Ramos (cell line): Measurements from ENCODE around the gene ZMIZ1.

Source experiments
- in situ Hi-C: fragments of 300-500 bp; cut with MboI; formaldehyde crosslinking; loops from one replicate; pipeline ENCODE4 v1.14.3; 2022; ENCODE audit warnings: low sequenced_read_pairs; ENCODE audit not compliant: unreplicated experiment

The ZMIZ1 gene

DNA sequence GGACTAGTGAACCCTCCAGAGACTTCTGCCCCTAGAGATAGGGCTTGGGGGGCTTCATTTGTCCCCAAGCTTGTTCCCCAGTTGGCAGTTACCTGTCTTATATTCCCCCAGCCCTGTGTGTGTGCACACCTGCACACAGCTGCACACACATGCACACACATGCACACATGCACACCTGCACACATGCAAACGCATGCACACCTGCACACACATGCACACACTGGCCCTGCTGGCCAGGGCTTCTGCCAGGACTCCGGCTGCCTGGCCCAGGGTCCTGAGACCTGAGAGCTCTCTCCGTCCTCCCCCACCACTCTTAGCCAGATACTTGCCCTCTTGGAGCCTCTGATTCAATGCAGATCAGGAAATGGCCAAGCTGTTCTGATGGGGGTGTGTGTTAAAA is 6.7 kb downstream of the ZMIZ1 start:
- in situ Hi-C loops, result loop anchor here (25.0 kb wide), 2 partner anchors 1038 to 1387 kb away; partner anchors contain the start of genes POLR3A, RPS24 and TSPAN14

DNA sequence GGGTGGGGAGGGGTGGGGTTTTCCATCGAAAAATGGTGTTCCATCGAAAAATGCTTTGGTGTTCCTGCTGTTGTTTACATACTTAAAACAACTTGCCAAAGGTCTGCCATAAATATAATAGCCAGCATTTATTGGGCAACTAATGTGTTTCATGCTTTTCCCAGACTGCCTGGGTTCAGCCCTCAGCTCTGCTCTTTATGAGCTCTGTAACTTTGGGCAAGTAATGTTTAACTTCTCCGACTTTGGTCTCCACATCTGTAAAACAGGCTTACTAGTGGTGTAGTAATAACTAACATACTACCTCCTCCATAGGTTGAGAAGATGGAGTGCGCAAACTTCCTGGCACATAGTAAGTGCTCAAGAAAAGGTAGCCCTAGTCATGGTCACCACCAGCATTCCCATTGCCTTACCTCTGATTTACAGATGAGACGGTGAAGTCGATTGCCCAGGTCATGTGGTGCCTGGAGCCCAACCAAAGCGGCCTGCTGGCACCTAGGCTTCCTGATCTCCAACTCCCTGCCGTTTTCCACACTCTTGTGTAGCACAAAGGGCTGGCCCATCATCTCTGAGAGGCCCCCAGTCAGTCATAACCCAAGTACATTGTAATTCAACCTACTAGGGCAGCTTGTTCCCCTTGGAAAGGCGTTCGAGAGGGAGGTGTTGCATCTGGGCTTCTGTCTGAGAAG is 8.9 kb downstream of the ZMIZ1 start:
- in situ Hi-C loops, result loop anchor here (25.0 kb wide), 2 partner anchors 1040 to 1385 kb away; partner anchors contain the start of genes POLR3A, RPS24 and TSPAN14

DNA sequence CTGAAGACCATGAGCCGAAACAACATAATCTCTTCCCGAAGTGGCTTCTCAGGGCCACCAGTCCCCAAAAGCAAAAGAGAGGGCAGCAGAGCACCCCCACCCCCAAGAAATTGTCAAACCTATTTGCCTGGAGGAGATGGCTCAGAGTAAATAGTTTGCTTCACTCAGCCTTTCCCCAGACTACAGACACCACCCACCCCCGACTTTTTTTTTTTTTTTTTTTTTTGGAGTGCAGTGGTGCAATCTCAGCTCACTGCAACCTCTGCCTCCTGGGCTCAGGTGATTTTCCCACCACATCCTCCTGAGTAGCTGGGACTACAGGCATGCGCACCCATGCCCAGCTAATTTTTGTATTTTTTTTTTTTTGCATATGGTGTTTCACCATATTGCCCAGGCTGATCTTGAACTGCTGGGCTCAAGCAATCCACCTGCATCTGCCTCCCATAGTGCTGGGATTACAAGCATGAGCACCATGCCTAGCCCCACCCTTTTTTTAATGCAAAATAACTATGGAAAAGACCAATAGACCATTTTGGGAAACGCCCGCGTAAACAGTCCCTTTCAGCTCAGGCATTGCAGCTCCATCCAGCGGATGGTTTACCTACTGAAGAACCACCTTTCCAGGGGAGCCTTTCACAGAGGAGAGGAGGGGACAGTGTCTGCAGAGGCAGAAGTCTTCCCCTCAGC is 9.7 kb downstream of the ZMIZ1 start:
- in situ Hi-C loops, result loop anchor here (25.0 kb wide), 2 partner anchors 1041 to 1384 kb away; partner anchors contain the start of genes POLR3A, RPS24 and TSPAN14

DNA sequence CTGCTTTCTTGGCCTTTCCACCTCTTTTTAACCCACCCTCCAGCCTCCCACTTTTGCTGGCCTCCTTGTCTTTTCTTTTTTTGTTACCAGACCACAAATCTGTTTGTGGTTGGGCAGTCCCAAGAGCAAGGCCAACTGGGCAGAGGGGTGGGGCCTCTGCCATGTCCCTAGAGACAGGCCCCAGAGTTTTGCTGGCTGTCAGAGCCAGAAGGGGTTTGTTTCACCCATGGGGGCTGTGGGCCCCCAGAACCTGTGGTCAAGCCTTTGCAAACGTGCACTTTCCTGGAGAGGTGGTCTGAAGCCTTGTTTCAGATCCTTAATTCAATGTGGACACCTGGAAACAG is 10.3 kb downstream of the ZMIZ1 start:
- in situ Hi-C loops, result loop anchor here (25.0 kb wide), 2 partner anchors 1042 to 1383 kb away; partner anchors contain the start of genes POLR3A, RPS24 and TSPAN14

DNA sequence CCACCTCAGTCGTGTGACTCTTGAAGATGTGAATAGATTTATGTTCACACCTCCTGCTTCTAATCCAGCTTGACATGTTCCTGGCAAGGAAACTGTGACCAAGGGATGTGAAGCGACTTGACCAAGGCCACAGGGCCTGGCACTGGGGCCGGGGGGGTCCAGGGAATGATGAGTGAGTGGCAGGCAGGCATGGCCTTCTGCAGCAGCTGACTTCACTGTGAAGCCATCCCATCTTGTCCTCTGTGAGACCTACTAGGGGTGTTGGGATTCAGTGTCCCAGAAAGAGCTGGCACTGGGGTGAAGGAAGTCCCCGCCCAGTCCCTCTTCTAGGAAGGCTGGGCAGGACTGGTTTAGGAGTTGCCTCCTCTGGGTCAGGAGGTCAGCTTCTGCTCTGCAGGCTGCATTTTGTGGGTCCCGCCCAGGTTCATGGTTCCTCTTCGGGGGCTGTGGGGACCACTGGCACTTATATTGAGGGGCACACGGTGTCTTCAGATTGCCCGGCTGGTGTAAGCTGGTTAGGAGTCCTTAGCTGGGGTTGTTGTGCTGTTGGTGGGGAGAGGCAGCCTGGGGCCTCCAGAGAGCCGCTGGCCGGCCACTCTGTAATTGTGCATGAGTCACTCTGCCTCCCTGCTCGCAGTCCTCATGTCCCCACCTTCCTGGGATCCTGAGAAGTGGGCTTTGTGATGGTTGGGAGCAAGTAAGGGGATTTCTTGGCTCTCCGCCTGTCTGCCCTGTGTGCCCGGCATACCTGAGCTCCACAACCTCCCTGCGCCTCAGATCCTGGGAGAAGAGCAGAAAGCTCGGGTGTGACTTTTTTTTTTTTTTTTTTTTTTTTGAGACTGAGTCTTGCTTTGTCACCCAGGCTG is 11.0 kb downstream of the ZMIZ1 start:
- in situ Hi-C loops, result loop anchor here (25.0 kb wide), 2 partner anchors 1042 to 1383 kb away; partner anchors contain the start of genes POLR3A, RPS24 and TSPAN14

DNA sequence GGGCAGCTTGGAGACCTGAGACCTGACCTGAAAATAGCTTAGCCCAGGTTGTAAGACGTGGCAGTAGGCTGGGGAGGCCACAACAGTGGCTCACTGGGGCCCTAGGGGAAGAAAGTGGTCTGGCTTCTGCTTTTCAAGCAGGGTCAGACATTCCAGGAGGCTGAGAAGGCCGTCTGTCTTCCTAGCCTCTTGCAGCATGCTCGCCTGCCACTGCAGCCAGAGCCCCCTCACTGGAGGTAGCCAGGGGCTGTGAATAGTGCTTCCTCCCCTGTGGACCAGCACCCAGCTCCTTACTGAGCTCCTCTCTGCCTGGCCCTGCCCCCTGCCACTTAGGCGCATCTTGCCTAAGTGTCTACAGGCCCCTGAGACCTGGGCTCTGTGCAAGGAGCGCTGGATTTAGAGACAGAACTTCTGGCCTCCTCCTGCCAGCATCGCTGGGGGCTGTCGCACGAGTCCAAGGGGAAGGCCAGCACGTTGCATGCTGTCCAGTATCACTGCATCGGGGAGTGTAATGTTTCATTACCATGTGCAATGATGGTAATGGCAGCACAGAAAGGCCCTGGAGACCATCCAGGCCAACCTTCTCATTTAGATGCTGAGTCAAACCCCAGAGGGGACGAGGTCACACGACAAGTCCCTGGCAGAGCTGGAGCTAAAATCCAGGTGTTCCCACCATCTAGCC is 12.7 kb downstream of the ZMIZ1 start:
- in situ Hi-C loops, result loop anchor here (25.0 kb wide), 2 partner anchors 1044 to 1381 kb away; partner anchors contain the start of genes POLR3A, RPS24 and TSPAN14

DNA sequence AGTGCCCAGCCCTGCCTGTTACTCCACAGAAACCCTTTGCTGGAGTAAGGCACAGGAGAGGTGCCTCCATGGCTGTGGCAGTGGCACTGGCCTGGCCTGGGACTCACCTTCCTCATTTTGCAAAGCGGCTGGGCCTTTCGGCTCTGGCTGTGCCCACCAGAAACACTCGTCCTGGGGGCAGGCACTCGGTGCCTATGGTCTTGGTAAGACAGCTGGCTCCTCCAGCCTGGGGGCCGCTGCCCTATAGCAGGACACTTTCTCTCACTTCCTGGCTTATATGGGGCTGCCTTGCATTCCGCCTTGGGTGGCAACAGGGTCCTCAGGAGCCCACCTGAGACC is 13.2 kb downstream of the ZMIZ1 start:
- in situ Hi-C loops, result loop anchor here (25.0 kb wide), 2 partner anchors 1045 to 1380 kb away; partner anchors contain the start of genes POLR3A, RPS24 and TSPAN14

DNA sequence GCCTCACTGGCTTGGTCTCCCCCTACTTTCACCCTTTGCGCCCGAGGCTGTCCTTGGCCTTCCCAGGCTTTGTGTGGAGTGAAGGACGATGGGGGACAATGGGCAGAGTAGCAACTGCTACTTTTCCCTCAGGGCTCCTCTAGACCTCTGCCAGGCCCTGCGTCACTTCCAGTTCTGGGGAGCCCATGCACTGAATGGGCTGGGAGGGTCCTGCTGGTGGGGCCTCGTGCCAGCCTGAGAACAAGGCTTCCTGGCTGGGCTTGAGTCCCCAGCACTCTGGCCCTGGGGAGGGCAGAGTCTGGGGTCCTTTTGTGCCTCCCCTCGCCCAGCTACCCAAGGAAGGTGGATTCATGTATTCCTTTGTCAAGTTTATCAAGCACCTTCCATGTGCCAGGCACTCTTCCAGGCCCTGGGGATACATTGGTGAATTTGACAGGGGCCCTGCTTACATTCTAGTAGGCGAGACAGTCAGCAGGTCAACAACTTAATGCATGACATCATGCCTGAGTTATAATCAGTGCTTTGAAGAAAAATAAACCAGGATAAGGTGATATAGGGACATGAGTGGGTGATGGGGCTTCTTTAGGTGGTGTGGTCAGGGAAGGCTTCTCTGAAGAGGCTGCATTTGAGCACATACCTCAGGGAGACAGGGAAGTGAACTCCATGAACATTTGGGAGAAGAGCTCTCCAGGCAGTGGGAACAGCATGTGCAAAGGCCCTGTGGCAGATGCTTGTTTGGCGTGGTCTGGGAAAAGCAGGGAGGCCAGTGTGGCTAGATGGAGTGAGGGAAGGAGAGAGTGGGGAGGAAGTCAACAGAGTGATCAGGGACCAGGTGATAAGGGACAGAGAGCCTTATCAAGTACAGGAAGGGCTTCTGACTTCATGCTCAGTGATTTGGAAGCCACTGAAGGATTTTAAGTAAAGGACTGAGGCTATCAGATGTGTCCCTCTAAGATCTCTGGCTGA is 14.1 kb downstream of the ZMIZ1 start:
- in situ Hi-C loops, result loop anchor here (25.0 kb wide), 2 partner anchors 1046 to 1379 kb away; partner anchors contain the start of genes POLR3A, RPS24 and TSPAN14

DNA sequence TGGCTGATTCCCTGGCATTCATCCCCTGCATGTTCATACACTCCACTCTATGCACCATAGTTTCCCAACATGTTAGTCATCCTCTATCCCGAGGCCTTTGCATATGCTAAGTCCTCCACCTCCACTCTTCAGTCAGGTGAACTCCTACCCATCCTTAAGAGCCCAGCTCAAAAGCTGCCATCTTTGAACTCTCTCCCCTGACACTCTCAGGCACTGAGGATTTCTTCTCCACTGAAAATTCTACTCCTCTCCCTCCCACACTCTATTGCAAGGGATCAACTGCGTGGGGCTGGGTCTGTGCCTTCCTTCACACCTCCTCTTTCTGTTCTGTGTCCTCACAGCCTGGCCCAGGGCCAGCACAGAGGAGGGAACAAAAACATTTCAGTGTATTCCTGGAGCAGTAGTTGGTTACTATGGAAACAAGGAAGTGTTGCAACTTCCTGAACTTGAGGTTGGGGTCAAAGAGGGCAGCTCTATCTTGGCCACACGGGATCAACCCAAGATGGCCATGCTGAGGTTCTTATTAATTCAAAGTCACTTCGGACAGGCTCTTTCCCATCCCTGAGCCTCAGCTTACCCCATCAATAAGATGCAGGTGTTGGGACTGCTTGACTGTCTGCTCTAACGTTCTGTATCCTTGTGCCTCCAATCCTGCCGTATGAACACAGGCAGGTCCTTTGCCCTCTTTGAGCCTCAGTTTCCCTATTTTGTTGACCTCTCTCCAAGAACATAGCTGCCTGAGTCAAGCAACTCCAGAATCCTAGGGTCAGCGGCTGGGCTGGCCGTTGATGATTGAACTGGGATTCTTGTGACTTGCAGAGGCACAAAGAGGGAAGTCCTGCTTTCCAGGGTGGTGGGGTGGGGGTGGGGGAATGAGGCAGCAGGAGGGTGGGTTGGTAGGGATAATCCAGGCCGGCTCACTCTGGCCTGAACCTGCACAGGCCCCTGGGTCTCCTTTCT is 15.5 kb downstream of the ZMIZ1 start:
- in situ Hi-C loops, result loop anchor here (25.0 kb wide), 2 partner anchors 1047 to 1378 kb away; partner anchors contain the start of genes POLR3A, RPS24 and TSPAN14

DNA sequence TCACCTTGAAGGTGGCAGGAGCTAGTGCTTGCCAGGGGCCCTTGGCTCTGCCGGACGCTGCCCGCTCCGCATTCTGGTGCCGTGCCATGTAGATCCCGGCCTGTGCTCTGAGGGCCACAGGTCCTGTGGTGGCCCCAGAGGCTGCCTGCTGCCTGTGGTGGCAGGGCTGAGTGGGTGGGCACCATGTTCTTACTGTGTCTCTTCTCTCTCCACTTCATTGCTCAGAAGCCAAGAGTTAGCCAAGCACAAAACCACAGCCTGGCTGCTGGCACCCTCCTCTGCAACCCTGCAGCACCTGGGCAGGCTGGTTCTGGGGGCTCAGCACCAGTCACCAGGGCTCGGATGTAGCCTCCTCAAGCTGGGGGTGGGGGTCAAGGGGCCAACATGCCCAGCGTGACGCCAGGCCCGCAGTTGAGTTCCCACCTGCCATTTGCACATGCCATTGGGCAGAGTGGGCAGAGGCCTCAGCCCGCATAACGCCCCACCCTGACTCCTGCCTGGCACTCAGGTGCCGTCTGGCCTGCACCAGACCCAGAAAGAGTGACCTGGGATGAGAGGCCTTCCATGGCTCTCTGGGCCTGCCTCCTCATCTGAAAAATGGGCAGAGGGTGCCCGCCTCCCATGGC is 16.3 kb downstream of the ZMIZ1 start:
- in situ Hi-C loops, result loop anchor here (25.0 kb wide), 2 partner anchors 1048 to 1377 kb away; partner anchors contain the start of genes POLR3A, RPS24 and TSPAN14

DNA sequence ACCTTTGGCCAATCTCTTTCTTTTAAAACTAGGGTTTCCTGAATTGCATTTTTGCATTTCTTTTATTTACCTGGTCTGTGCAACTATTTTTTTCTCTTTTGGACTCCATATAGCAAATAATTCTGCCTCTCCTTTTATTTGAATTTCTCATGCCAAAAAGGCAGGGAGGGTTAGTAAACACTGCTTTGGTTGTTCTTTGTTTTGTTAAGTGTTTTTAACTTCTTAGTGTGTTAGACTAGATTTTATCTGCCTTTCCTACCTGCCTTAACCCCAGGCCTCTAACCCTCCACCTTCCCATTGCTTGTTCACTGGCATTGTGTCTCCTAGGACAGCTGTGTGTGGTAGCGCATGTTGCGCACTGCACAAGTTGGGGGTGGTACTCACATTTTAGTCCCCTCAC is 18.1 kb downstream of the ZMIZ1 start:
- in situ Hi-C loops, result loop anchor here (25.0 kb wide), 2 partner anchors 1050 to 1375 kb away; partner anchors contain the start of genes POLR3A, RPS24 and TSPAN14

DNA sequence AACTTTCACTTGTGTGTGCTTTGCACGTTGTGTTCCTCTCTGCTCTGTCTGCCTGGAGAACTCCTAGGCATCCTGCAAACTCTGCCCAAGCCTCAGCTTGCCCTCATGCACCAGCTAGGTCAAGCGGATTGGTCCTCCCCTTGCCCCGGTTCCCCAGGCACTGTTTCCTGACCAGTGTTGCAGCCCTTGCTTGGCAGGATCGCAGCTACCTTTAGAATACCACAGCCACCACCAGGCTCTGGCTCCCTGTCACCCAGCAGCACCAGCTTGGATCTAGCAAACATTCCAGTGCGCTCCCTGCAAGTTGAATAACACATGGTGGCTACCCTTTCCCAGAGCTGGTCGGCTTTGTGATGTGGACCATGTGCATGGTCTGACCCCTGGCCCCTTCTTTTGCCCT is 19.0 kb downstream of the ZMIZ1 start:
- in situ Hi-C loops, result loop anchor here (25.0 kb wide), 2 partner anchors 1050 to 1375 kb away; partner anchors contain the start of genes POLR3A, RPS24 and TSPAN14

DNA sequence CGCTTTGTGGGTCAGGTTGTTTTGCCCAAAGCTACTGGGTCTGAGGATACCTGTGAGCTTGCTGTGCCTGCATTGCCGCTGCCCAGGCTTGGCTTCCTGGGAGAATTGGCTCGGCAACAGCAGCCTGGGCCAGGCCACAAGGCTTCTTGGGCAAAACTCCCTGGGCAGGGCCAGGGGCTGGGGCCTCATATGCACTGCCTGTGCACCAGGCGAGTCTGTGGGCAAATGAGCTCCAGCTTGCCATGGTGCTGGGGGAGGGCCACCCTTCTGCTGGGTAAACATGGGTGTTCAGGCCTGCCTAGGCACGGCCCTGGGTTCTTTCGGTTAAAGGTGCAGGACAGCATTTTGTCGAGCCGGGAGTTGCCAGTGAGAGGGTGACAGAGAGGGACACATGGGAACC is 19.4 kb downstream of the ZMIZ1 start:
- in situ Hi-C loops, result loop anchor here (25.0 kb wide), 2 partner anchors 1051 to 1374 kb away; partner anchors contain the start of genes POLR3A, RPS24 and TSPAN14

DNA sequence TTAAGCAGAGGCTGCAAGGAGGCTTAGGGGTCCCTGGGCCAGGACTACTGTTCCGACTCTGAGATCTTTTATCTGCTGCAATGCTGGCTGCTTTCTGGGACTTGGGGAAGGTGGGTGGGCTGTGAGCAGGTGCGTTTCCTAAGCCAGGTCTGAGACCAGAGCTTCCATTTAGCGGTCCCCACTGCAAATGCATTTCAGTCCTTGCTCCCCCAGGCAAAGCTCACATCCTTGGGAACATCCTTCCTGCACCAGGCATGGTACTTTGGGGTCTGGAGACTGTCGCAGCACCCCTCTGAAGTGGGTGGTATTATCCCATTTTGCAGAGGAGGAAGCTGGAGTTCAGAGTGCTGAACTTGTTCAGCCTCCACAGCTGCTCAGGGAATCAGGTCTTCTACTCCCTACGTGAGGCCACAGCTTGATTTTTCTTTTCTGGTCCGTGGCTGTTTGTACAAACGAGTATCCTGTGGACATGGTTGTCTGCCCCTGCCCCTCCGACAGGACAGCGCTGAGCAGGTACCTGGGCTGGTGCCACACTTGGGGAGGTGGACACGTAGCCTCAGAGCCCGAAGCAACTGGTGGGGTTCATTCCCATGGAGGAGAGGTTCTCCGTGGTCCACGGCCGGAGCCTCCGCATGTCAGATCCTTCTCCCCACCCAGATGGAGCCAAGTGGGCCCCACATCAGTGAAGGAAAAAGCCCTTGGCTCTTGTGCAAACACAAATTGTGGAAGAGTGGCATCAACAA is 20.0 kb downstream of the ZMIZ1 start:
- in situ Hi-C loops, result loop anchor here (25.0 kb wide), 2 partner anchors 1051 to 1374 kb away; partner anchors contain the start of genes POLR3A, RPS24 and TSPAN14

DNA sequence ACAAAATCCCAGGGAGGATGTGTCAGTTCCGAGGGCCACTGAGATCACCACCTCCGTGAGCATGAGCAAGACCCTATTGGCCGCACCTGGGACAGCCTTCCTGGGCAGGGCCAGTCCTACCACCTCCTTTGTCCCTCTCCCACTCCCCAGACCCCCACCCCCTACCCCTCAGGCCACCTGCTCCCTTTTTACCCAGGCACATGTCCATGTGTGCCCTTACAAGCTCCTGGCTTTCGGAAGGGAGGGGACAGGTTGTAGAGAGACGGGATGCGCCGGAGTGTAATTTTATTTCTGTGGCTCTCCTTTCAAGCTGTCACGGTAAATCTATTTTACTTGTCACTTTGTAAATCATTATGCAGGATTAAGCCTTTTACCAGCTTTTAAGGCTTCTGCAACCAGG is 20.9 kb downstream of the ZMIZ1 start:
- in situ Hi-C loops, result loop anchor here (25.0 kb wide), 2 partner anchors 1052 to 1373 kb away; partner anchors contain the start of genes POLR3A, RPS24 and TSPAN14
